Measurements from ENCODE around the gene ANTXR2. TPM values are rescaled to one million over a fixed set of nuclear protein-coding genes. Genes with fewer than 3 reads are reported as not detected.

The ANTXR2 gene
- total and polyA plus RNA-seq, 2 donors from 2014 or later = 10.6 to 33.1 TPM

- FAIRE-seq = no peak
- no peaks in the 10 kb centered on the region for H3K36me3 ChIP-seq (ENCODE audit: control insufficient read depth in 2 of 3, insufficient read depth in 3 of 3, low read length in 3 of 3)
- no peaks in the 10 kb centered on the region for H3K9me3 ChIP-seq (ENCODE audit: control insufficient read depth in 2 of 3, insufficient read depth in 1 of 3, low read length in 3 of 3)
- no peak for TF ChIP-seq CTCF (IDR thresholded peaks at IDR 0.05; ENCODE audit: borderline replicate concordance, extremely low read depth, insufficient read depth)
- no peak for DNase-seq
- no peaks in the 10 kb centered on the region for H3K4me1 ChIP-seq (ENCODE audit: control insufficient read depth in 2 of 3, insufficient read depth in 2 of 3, low read depth in 1 of 3, low read length in 3 of 3)
- no peak overlapping the region for H3K9ac ChIP-seq (ENCODE audit: low read length in 3 of 3)
- H3K27me3 ChIP-seq (ENCODE audit: control insufficient read depth, insufficient read depth, low read length) = no peaks in the 10 kb centered on the region
- no peak overlapping the region for H3K27ac ChIP-seq (ENCODE audit: low read depth in 2 of 2, low read length in 2 of 2)
- intact Hi-C loops (cut with DNase I) = no loop called here
- H3K4me3 ChIP-seq (ENCODE audit: low read length in 3 of 3) = no peak overlapping the region
These were observed 221.3 kb downstream of the ANTXR2 start for GRCh38 chr4:79851625-79852304.

Other genes starting within 250 kb of the ANTXR2 start
- gene PRDM8, start 124.3 kb upstream of the ANTXR2 start, total RNA-seq = 4.2 TPM
- gene PRDM8, start 124.3 kb upstream of the ANTXR2 start, polyA plus RNA-seq (ENCODE audit: insufficient read depth, low read depth, low replicate concordance) = 0.75 TPM
- 0.13 TPM for gene FGF5, start 193.4 kb upstream of the ANTXR2 start, total RNA-seq
- 0.09 TPM for gene FGF5, start 193.4 kb upstream of the ANTXR2 start, polyA plus RNA-seq (ENCODE audit: insufficient read depth, low read depth, low replicate concordance)